Neuron (in vitro differentiated cells): Measurements from ENCODE around the gene WT1.
"Not testable (repeated sequence)": the region's sequence is repeated elsewhere in the genome, so short reads cannot be mapped to it uniquely, and the experiment has no call there.

Source experiments
- H2AFZ ChIP-seq: one replicate; pipeline ENCODE4 v1.6.1; 2013; ENCODE audit warnings: low read depth, mild to moderate bottlenecking, inconsistent platforms, low read length, moderate library complexity
- H3K27me3 ChIP-seq: one replicate; pipeline ENCODE4 v1.6.1; 2013; ENCODE audit warnings: low read length; ENCODE audit not compliant: insufficient read depth
- H3K36me3 ChIP-seq: one replicate; pipeline ENCODE4 v1.6.1; 2013; ENCODE audit warnings: low read length; ENCODE audit not compliant: insufficient read depth
- H3K4me1 ChIP-seq: one replicate; pipeline ENCODE4 v1.6.1; 2013; ENCODE audit warnings: low read length; ENCODE audit not compliant: insufficient read depth
- H3K4me3 ChIP-seq: 2 replicates; pipeline ENCODE4 v1.5.1; 2013; ENCODE audit warnings: mild to moderate bottlenecking, low read length, moderate library complexity
- H3K9me3 ChIP-seq: one replicate; pipeline ENCODE4 v1.6.1; 2013; ENCODE audit warnings: low read length

Gene WT1

DNA sequence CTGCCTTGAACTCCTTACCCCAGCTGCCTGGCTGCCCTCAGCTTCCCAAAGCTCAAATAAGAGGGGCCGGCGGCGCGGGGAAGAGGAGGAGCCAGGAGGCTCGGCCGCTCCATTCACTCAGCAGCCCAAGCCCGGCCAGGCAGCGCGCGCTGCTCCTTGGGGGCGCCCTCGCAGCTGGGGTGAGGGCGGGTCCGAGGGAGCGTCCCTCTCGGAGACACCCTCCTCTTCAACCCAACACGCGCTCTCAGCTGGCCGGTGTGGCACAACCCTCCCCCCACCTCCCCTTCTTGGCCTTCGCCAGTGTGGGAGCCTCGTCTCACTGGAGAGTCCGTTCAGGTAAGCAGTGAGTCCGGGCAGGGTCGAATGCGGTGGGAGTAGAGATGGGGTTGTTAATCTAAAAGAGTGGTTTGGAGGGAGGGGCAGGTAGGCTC is at the start of gene WT1:
WT1 (minus strand) TSS at position 29 of the 431 bp plus-strand sequence.
- H3K27me3 ChIP-seq: peaks cover 96% of the 10 kb centered on the region
- H3K9me3 ChIP-seq: peaks cover 13% of the 10 kb centered on the region
- no peaks in the 10 kb centered on the region for H3K36me3 ChIP-seq
- H3K4me1 ChIP-seq: no peaks in the 10 kb centered on the region
- no peak within 1 kb of the TSS for H2AFZ ChIP-seq
- H3K4me3 ChIP-seq: no peak within 1 kb of the TSS

DNA sequence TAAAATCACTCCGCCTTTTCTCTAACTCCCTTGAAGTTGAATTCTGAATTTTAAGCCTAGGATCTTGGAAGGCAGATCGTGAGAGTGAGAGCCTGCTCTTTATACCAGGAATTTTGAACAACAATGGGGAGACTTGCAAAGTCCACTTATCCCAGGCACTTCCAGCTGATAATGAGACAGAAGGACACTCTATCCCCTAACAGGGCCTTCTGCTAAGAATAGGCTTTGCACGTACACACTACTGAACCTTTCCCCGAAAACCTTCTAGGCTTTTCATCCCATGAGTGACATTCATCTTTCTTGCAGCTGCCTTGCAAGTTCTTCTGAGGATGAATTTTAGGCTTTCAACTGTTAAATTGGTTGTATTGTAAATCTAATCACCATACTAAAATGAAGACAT is 44.0 kb upstream of the WT1 start:
- Histone ChIP-seq H3K27me3 (peaks cover 2% of the 10 kb centered on the region), H3K4me1 (peaks cover 4% of the 10 kb centered on the region), H3K36me3 (no peaks in the 10 kb centered on the region), H3K9me3 (no peaks in the 10 kb centered on the region), H2AFZ (no peak overlapping the region), H3K4me3 (no peak overlapping the region)

DNA sequence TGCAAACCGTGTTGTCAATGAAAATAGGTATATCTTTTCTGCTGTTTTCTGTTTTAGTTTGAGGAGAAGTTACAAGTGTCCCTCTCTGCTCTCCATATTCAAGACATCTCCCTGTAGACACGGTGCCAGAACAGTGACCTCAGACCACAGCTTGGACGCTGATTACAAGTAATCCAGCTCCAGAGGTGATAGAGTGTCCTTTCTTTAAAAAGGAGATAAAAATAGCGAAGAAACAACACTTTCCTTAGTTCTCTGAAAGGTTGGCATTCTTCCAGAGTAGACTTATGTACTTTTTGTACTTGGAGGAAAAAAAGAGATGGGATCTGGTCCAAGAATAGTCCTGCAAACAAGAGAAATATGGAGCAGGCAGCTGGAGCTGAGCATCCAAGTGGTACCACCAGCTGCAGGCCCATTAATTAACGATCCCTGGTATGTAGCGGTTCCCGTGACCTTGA is 43.0 kb upstream of the WT1 start:
- Histone ChIP-seq H3K36me3 (no peaks in the 10 kb centered on the region), H3K4me1 (peaks cover 4% of the 10 kb centered on the region), H3K4me3 (no peak overlapping the region), H2AFZ (no peak overlapping the region), H3K9me3 (no peaks in the 10 kb centered on the region), H3K27me3 (peaks cover 2% of the 10 kb centered on the region)

DNA sequence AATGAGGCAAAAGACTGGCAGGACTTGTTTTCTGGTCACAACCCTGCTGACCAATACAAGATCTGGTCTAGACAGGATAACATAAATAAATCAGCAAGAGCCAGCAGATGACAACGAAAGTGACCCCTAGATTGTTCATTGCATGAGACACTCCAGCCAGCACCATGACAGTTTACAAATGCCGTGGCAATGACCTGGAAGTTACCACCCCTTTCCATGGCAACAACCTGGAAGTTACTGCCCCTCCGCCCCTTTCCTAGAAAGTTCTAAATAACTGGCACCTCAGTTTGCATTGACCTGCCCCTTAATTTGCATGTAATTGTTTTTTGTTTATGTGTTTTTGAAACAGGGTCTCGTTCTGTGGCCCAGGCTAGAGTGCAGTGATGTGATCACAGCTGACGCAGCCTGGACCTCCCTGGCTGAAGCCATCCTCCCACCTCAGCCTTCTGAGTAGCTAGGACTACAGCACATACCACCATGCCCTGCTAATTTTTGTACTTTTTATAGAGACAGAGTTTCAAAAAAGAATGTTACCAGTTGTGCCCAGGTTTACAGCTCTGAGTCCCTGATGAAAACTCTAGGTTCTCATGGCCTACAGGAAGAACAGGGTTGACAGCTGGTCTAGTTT is 38.1 kb upstream of the WT1 start:
- no peaks in the 10 kb centered on the region for H3K27me3 ChIP-seq
- no peak overlapping the region for H3K4me3 ChIP-seq
- H2AFZ ChIP-seq: no peak overlapping the region
- no peaks in the 10 kb centered on the region for H3K36me3 ChIP-seq
- no peaks in the 10 kb centered on the region for H3K9me3 ChIP-seq
- no peaks in the 10 kb centered on the region for H3K4me1 ChIP-seq

DNA sequence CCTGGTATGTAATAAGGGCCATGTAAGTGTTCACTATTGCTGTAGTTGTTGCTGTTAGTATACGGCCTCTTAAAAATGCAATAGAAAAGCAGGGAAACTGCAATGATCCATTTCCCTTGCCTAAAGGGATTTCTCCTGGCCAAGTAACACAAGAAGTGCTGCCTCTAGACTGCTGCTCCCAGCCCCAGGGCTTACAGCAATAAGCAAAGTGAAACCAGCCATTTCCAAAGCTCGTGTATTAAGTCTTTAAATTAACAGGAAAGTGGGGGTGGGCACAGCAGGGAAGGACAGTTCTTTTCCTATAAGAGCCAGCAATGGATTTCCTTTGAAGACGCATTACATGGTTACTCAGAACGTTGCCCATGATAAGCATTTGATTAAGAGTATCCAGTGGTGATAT is 36.9 kb upstream of the WT1 start:
- H3K9me3 ChIP-seq: no peaks in the 10 kb centered on the region

GRCh38 chr11:32471544-32471943 is 36.2 kb upstream of the WT1 start:
- not testable (repeated sequence) for H3K36me3 ChIP-seq, H3K4me1 ChIP-seq, H3K9me3 ChIP-seq, H3K4me3 ChIP-seq, H3K27me3 ChIP-seq, H2AFZ ChIP-seq

More for the DNA sequence above, 36.9 kb upstream of the WT1 start:
- Histone ChIP-seq H3K4me3 (no peak overlapping the region), H3K36me3 (no peaks in the 10 kb centered on the region), H2AFZ (no peak overlapping the region), H3K27me3 (no peaks in the 10 kb centered on the region), H3K4me1 (no peaks in the 10 kb centered on the region)

GRCh38 chr11:32469791-32470190 is 34.5 kb upstream of the WT1 start:
- Histone ChIP-seq H3K27me3 (no peaks in the 10 kb centered on the region), H3K4me1 (no peaks in the 10 kb centered on the region), H3K9me3 (no peaks in the 10 kb centered on the region), H3K36me3 (no peaks in the 10 kb centered on the region), H3K4me3 (no peak overlapping the region), H2AFZ (no peak overlapping the region)

- no peak overlapping the region for H3K4me3 ChIP-seq
- no peak overlapping the region for H2AFZ ChIP-seq
- no peaks in the 10 kb centered on the region for H3K36me3 ChIP-seq
- no peaks in the 10 kb centered on the region for H3K4me1 ChIP-seq
- no peaks in the 10 kb centered on the region for H3K27me3 ChIP-seq
- no peaks in the 10 kb centered on the region for H3K9me3 ChIP-seq
Observed at GRCh38 chr11:32466279-32466915, 31.1 kb upstream of the WT1 start.

DNA sequence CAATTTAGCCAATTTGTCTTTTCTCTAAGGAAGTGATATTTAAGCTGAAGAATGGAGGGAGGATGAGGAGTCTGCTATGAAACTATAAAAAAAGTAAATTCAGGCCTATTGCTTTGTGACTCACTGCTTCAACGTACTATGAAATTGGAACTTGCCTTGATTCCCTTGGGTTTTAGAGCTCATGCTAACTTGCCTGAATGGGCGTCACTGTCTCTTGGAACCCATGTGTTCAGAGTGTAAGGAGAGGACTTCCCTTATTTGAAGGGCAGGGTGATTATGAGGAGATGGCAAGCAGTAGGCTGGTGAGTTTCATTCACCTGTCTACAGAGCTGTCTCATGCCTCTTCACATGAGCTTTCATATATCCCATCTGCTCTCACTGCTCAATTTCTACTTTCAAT is 28.7 kb upstream of the WT1 start:
- Histone ChIP-seq H3K4me3 (no peak overlapping the region), H3K27me3 (no peaks in the 10 kb centered on the region), H3K9me3 (no peaks in the 10 kb centered on the region), H3K4me1 (no peaks in the 10 kb centered on the region), H2AFZ (no peak overlapping the region), H3K36me3 (no peaks in the 10 kb centered on the region)

GRCh38 chr11:32462011-32462690 is 26.8 kb upstream of the WT1 start:
- Histone ChIP-seq H2AFZ (no peak overlapping the region), H3K27me3 (no peaks in the 10 kb centered on the region), H3K36me3 (no peaks in the 10 kb centered on the region), H3K4me1 (no peaks in the 10 kb centered on the region), H3K9me3 (no peaks in the 10 kb centered on the region), H3K4me3 (no peak overlapping the region)

GRCh38 chr11:32456864-32457263 is 21.5 kb upstream of the WT1 start:
- Histone ChIP-seq H3K4me3 (no peak overlapping the region), H3K27me3 (no peaks in the 10 kb centered on the region), H3K9me3 (no peaks in the 10 kb centered on the region), H3K36me3 (no peaks in the 10 kb centered on the region), H3K4me1 (no peaks in the 10 kb centered on the region), H2AFZ (no peak overlapping the region)

DNA sequence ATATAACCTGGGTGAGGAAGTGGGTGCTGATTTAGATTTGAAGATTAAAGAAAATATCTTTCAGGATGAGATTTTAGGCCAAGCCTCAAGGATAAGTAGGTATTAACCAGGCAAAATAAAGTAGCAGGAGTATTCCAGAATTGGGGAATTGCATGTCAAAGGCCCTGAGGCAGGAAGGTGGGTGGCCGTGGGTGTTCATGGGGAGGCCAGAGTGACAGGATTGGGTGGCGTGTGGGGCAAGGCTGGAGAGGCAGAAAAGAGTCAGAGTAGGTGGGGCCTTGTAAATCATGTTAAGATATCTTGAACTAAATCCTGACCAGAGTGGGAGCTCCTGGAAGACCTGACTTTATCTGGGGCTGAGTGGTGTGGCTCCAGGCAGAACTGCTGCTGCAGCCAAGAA is 19.7 kb upstream of the WT1 start:
- Histone ChIP-seq H3K4me3 (no peak overlapping the region), H3K9me3 (no peaks in the 10 kb centered on the region), H2AFZ (no peak overlapping the region), H3K4me1 (no peaks in the 10 kb centered on the region), H3K27me3 (no peaks in the 10 kb centered on the region), H3K36me3 (no peaks in the 10 kb centered on the region)

DNA sequence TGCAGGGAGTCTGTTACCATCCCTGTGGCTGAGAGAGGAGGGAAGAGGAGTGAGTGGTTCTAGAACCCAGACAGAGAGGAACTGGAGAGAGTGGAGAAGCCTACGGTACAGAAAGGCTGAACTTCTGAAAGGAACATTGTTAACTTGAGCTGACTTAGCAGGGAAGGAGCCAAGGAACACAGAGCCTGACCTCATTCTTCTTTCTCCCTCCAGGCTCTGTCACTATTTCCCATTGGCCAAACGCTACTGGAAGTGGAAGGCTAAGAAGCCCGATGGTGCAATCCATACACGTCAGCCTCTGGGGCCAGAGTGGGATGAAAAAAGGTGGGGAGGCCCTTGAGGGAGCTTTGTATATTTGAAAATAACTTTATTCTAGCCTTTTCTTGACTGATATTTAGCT is 16.5 kb upstream of the WT1 start:
- Histone ChIP-seq H3K4me1 (no peaks in the 10 kb centered on the region), H3K4me3 (no peak overlapping the region), H3K36me3 (no peaks in the 10 kb centered on the region), H3K27me3 (peaks cover 5% of the 10 kb centered on the region), H2AFZ (no peak overlapping the region), H3K9me3 (no peaks in the 10 kb centered on the region)
